Measurements from ENCODE around the gene PDZD2.

DNA sequence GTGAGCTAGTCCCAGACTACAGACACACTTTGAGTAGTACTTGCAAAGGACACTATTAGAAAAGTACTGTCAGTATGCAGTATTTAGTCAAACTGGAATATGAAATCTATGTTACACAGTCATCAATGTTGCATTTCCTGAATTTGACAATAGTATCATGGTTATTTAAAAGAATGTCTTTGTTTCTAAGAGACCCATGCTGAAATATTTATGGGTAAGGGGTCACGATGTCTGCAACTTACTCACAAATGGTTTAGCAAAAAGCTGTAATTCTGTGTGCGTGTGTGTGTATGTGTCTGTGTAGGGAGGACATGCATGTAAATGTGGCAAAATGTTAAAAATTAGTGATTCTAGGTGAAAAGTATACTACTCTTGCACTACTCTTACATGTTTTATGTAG lies 429.6 kb downstream of the PDZD2 start:
- TF ChIP-seq, protein P1, sequence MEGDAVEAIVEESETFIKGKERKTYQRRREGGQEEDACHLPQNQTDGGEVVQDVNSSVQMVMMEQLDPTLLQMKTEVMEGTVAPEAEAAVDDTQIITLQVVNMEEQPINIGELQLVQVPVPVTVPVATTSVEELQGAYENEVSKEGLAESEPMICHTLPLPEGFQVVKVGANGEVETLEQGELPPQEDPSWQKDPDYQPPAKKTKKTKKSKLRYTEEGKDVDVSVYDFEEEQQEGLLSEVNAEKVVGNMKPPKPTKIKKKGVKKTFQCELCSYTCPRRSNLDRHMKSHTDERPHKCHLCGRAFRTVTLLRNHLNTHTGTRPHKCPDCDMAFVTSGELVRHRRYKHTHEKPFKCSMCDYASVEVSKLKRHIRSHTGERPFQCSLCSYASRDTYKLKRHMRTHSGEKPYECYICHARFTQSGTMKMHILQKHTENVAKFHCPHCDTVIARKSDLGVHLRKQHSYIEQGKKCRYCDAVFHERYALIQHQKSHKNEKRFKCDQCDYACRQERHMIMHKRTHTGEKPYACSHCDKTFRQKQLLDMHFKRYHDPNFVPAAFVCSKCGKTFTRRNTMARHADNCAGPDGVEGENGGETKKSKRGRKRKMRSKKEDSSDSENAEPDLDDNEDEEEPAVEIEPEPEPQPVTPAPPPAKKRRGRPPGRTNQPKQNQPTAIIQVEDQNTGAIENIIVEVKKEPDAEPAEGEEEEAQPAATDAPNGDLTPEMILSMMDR (IDR thresholded peaks at IDR 0.05), result no peak
- TF ChIP-seq POLR2AphosphoS5 (IDR thresholded peaks at IDR 0.05) (no peak), POLR2A (IDR thresholded peaks at IDR 0.05) (no peak)

Data from prostate gland (tissue), 2 donors.